ENCODE results near the gene HECW1. TPM values are rescaled to one million over a fixed set of nuclear protein-coding genes. Genes with fewer than 3 reads are reported as not detected.

HECW1 gene
- total RNA-seq, 1 experiment from 2014 or later = 2.7 TPM

- Histone ChIP-seq H3K4me3 (no peak overlapping the region), H4K20me1 (ENCODE audit: insufficient read depth) (no peaks in the 10 kb centered on the region), H3K9me2 (ENCODE audit: insufficient read depth) (no peaks in the 10 kb centered on the region), H3K4me2 (no peak overlapping the region), H3K9me3 (ENCODE audit: insufficient read depth, low read depth) (no peaks in the 10 kb centered on the region), H3K4me1 (replicated peaks; ENCODE audit: insufficient read depth) (no peaks in the 10 kb centered on the region), H3K79me2 (ENCODE audit: low read depth) (no peaks in the 10 kb centered on the region), H3K36me3 (ENCODE audit: low read depth) (no peaks in the 10 kb centered on the region), H3F3A (ENCODE audit: insufficient read depth, low read depth) (no peaks in the 10 kb centered on the region), H3K27ac (no peak overlapping the region), H3K27me3 (ENCODE audit: insufficient read depth, low read depth) (peaks cover 42% of the 10 kb centered on the region), H2AFZ (no peak overlapping the region)
- CTCF ChIA-PET = no interaction called here
- no TSS peak for BruUV-seq (replicated peaks)
- intact Hi-C loops (cut with micrococcal nuclease; ENCODE audit: unreplicated experiment) = loop anchor here (5.0 kb wide), 2 partner anchors 379 to 516 kb away; no protein-coding TSS in a partner anchor
- TF ChIP-seq CTCF (conservative IDR thresholded peaks at IDR 0.05) (no peak), EZH2 (IDR thresholded peaks at IDR 0.05; ENCODE audit: low read depth) (no peak)
- POLR2A ChIA-PET (ENCODE audit: unreplicated experiment) = no interaction called here
- no peak for DNase-seq
These were observed 346.0 kb downstream of the HECW1 start for GRCh38 chr7:43458330-43459018.

- intact Hi-C loops (cut with micrococcal nuclease; ENCODE audit: unreplicated experiment) = loop anchor here (5.0 kb wide), 2 partner anchors 378 to 517 kb away; no protein-coding TSS in a partner anchor
- CTCF ChIA-PET = no interaction called here
- Histone ChIP-seq H4K20me1 (ENCODE audit: insufficient read depth) (no peaks in the 10 kb centered on the region), H3K4me1 (replicated peaks; ENCODE audit: insufficient read depth) (no peaks in the 10 kb centered on the region), H3K9me3 (ENCODE audit: insufficient read depth, low read depth) (no peaks in the 10 kb centered on the region), H3K36me3 (ENCODE audit: low read depth) (no peaks in the 10 kb centered on the region), H3K27me3 (ENCODE audit: insufficient read depth, low read depth) (peaks cover 46% of the 10 kb centered on the region), H3K4me2 (no peak overlapping the region), H2AFZ (no peak overlapping the region), H3F3A (ENCODE audit: insufficient read depth, low read depth) (no peaks in the 10 kb centered on the region), H3K9me2 (ENCODE audit: insufficient read depth) (no peaks in the 10 kb centered on the region), H3K79me2 (ENCODE audit: low read depth) (no peaks in the 10 kb centered on the region), H3K27ac (no peak overlapping the region), H3K4me3 (no peak overlapping the region)
- no peak for DNase-seq
- TF ChIP-seq CTCF (conservative IDR thresholded peaks at IDR 0.05) (no peak), EZH2 (IDR thresholded peaks at IDR 0.05; ENCODE audit: low read depth) (no peak)
- POLR2A ChIA-PET (ENCODE audit: unreplicated experiment) = no interaction called here
- BruUV-seq (replicated peaks) = no TSS peak
These were observed 346.5 kb downstream of the HECW1 start for GRCh38 chr7:43459019-43459337.

- CTCF ChIA-PET = interaction anchor here (0.6 to 0.7 kb wide), 3 partner anchors 21 to 372 kb away, joined by 3 to 5 read pairs (median 3); no protein-coding TSS in a partner anchor
- H3K27me3 ChIP-seq (ENCODE audit: insufficient read depth, low read depth) = peaks cover 61% of the 10 kb centered on the region
These were observed 348.4 kb downstream of the HECW1 start for GRCh38 chr7:43460733-43461348.

More at GRCh38 chr7:43460733-43461348, 348.4 kb downstream of the HECW1 start:
- H3K9me3 ChIP-seq (ENCODE audit: insufficient read depth, low read depth) = no peaks in the 10 kb centered on the region
- no peak overlapping the region for H2AFZ ChIP-seq
- no peaks in the 10 kb centered on the region for H3K36me3 ChIP-seq (ENCODE audit: low read depth)
- no peak overlapping the region for H3K4me2 ChIP-seq
- no peaks in the 10 kb centered on the region for H3F3A ChIP-seq (ENCODE audit: insufficient read depth, low read depth)
- DNase-seq = no peak
- H3K4me3 ChIP-seq = no peak overlapping the region
- H3K79me2 ChIP-seq (ENCODE audit: low read depth) = no peaks in the 10 kb centered on the region
- H3K27ac ChIP-seq = no peak overlapping the region
- no peak for TF ChIP-seq CTCF (conservative IDR thresholded peaks at IDR 0.05)
- no peak for TF ChIP-seq EZH2 (IDR thresholded peaks at IDR 0.05; ENCODE audit: low read depth)
- POLR2A ChIA-PET (ENCODE audit: unreplicated experiment) = no interaction called here
- H3K4me1 ChIP-seq (replicated peaks; ENCODE audit: insufficient read depth) = no peaks in the 10 kb centered on the region
- no peaks in the 10 kb centered on the region for H3K9me2 ChIP-seq (ENCODE audit: insufficient read depth)
- no TSS peak for BruUV-seq (replicated peaks)
- intact Hi-C loops (cut with micrococcal nuclease; ENCODE audit: unreplicated experiment) = no loop called here
- H4K20me1 ChIP-seq (ENCODE audit: insufficient read depth) = no peaks in the 10 kb centered on the region

All from PC-9 (cell line).